Muscle layer of colon (tissue), 2 donors: ENCODE measurements around the gene TAS1R3.

Experiments
- H3K27ac ChIP-seq: one replicate; pipeline ENCODE4 v1.7.0; 2013; ENCODE audit warnings: low read depth, mild to moderate bottlenecking, low read length, moderate library complexity
- H3K27me3 ChIP-seq, 2 donors: one replicate each; pipeline ENCODE4 v1.7.0; 2013; ENCODE audit warnings: low read length in 2 of 2, mild to moderate bottlenecking in 2 of 2; ENCODE audit not compliant: insufficient read depth in 2 of 2, control insufficient read depth in 1 of 2
- H3K36me3 ChIP-seq: one replicate; pipeline ENCODE4 v1.7.0; 2013; ENCODE audit warnings: mild to moderate bottlenecking, low read length; ENCODE audit not compliant: insufficient read depth
- H3K4me1 ChIP-seq: one replicate; pipeline ENCODE4 v1.7.0; 2013; ENCODE audit warnings: mild to moderate bottlenecking, low read length; ENCODE audit not compliant: insufficient read depth
- H3K4me3 ChIP-seq, 2 donors: one replicate each; pipeline ENCODE4 v1.7.0; 2013; ENCODE audit warnings: low read length in 2 of 2, low read depth in 1 of 2, mild to moderate bottlenecking in 1 of 2, moderate library complexity in 1 of 2
- H3K9ac ChIP-seq: one replicate; pipeline ENCODE4 v1.7.0; 2013; ENCODE audit warnings: low read length
- H3K9me3 ChIP-seq: one replicate; pipeline ENCODE4 v1.7.0; 2013; ENCODE audit warnings: mild to moderate bottlenecking, low read length
- donor health status: abdominal sarcoma.
- donor health status: Adenocarcinoma of cecum.

The TAS1R3 gene

DNA sequence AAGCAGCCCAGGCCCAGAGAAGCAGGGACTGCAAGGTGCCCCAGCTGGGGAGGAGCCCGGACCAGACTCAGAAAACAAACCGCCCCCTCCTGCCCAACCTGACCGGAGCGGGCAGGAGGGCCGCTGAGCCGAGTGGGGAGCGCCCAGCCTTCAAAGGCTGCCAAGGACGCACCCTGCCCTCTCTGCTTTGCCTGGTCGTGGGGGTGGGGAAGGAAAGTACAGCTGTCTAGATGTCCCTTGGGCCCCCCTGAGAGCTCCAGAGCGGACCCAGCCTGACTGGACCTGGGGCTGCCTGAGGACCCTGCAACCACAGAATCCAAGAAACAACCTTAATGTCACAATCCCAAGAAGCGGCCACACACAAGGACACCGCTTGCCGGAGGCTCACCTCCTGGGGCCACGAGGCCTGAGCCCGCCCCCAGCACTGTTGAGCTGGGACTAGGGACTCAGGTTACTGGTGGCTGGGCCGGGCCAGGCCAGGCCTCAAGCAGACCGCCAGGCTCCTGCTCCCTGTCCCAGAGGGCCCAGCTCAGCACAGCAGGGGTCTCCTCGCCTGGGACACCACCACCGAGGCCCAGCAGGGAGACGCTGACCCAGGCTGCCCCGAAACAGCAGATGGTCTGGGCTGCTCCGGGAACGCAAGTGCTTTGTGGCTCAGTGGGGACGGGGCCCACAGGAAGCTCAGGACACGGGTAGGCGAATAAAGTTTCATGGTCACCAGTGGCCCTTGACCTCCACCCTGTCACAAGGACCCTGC is 16.8 kb downstream of the TAS1R3 start:
- peak overlapping the region; percentile 57 for H3K9ac ChIP-seq
- peaks cover 0 to 1% of the 10 kb centered on the region in 2 donors for H3K27me3 ChIP-seq
- no peaks in the 10 kb centered on the region for H3K9me3 ChIP-seq
- H3K27ac ChIP-seq, result peak overlapping the region; percentile 83
- peaks cover 32% of the 10 kb centered on the region for H3K4me1 ChIP-seq
- H3K36me3 ChIP-seq, result peaks cover 10% of the 10 kb centered on the region
- H3K4me3 ChIP-seq, result peak overlapping the region; percentile 57 to 67

DNA sequence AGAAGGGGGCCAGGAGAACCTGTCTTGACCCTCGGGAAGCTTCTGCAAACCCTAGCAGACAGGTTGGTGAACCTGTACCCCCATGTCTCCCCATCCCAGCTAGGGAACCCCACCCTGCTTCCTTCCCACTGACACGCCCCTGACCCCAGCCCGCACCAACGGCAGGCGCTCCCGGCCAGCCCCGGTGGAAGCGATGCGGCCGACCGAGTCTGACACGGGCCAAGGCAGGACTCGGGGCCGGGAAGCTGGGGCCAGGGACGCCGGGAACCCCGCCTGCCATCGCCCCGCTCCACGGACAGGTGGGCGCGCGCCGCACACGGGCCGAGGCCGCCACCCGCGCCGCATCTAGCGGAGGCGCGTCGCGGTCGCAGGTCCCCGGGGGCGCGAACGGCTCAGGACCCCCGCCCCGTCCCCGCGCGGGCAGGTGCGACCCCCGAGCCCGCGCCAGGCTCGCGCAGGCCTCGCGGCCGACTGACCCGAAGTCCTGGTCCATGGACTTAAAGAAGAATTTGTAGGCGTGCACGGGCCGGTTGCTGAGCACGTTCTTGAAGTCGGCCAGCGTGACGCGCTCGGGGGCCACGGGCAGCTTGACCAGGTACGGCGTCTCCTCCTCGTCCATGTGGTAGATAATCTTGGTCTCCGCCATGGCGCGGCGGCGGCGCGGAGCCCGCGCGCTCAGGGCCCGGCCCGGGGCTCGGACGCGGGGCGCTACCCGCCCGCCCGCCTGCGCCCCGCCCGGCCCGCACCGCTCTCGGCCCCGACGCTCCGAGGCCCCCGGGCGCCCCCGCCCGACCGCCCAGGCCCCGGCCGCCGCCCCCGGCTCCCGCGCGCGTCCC is 17.6 kb downstream of the TAS1R3 start:
- Histone ChIP-seq H3K27me3 (peaks cover 0 to 6% of the 10 kb centered on the region in 2 donors), H3K4me3 (peak overlapping the region; percentile 57 to 67), H3K4me1 (peaks cover 34% of the 10 kb centered on the region), H3K27ac (peak overlapping the region; percentile 83), H3K36me3 (peaks cover 17% of the 10 kb centered on the region), H3K9me3 (no peaks in the 10 kb centered on the region), H3K9ac (peak overlapping the region; percentile 57)

DNA sequence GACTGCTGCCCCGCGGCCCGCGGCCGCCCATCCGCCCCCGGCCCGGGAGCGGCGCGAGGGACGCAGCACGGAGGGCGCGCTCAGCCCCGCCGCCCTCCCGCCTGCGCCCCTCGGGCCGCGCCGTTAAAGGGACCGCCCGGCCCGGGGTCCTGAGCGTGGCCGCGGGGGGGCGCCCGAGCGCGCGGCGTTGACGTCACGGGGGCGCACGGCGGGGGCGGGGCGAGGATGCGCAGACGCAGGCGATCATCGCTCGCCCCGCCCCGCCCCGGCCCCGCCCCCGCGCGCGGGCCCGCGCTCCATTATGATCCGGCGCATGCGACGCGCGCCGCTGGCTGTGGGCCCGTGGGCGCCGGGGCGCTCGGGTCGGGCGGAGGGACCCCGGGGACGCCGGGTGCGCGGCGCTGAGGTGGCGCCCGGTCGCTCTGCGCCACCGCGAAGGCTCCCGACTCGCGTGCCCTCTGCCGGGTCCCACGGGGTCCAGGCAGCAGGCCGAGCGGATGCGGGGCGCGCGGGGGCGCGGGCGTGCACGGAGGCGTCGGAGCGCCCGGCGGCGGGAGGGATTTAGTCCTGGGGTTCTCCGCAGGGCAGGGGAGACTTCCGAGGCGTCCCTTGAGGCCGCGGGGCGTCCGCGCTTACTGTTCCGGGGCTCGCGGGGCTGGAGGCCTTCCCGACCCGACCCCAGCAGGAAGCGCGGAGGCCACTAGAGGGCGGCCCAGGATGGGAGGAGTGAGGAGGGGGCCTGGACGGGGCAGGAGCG is 18.4 kb downstream of the TAS1R3 start, which contains the start of gene DVL1:
TSS of gene DVL1 (minus strand) at position 163 of the 757 bp plus-strand sequence. CDS start 353 bp downstream, outside the sequence.
- H3K36me3 ChIP-seq, result peaks cover 18% of the 10 kb centered on the region
- H3K4me1 ChIP-seq, result peaks cover 39% of the 10 kb centered on the region
- peak within 1 kb of the TSS; percentile 83 for H3K27ac ChIP-seq
- no peaks in the 10 kb centered on the region for H3K9me3 ChIP-seq
- peak within 1 kb of the TSS; percentile 57 to 67 for H3K4me3 ChIP-seq
- H3K27me3 ChIP-seq, result peaks cover 0 to 6% of the 10 kb centered on the region in 2 donors
- peak within 1 kb of the TSS; percentile 57 for H3K9ac ChIP-seq

DNA sequence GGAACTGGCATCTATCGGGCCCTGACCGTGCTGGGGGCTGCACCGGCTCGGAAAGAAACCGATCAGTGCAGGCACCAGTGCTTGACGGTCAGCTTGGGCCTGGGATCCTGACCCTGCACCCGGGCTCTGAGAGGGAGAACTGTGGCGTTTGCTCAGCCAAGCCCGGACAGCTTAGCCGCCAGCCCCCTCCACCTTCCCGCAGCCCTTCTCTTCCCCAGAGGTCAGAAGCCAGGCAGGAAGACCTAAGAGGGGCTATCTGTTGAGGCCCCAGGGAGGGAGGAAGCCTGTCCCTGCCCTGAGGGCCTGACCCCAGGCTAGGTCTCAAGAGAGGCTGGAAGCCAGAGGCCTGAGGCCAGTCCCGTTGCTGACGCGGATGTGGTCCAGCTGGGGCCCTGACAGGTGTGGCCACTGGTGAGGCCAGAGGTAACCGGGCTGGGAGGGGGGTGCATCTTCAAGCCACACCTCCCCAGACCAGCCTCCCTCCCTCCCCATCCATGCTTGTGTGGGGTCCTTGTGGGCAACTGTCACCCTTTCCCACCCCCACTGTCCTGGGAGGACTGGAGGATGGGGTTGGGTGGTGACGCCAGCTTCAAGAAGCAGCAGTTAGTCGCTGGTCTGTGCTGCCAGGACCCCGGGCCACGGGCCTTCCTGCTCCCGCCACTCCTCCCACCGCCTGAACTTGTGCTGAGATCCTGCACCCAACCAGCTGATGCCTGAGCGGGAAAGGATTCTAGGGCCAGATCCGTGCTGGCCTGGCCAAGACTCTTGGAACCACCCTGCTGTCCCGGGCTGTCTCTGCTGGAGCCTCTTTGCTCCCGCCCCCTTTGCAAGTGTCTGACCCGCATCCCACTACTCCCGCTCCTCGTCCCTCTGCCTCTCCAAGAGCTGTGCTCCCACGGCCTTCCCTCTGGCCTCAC is 20.7 kb downstream of the TAS1R3 start:
- peaks cover 0 to 6% of the 10 kb centered on the region in 2 donors for H3K27me3 ChIP-seq
- no peak overlapping the region for H3K4me3 ChIP-seq
- H3K36me3 ChIP-seq, result peaks cover 18% of the 10 kb centered on the region
- no peaks in the 10 kb centered on the region for H3K9me3 ChIP-seq
- peak overlapping the region; percentile 39 for H3K27ac ChIP-seq
- no peak overlapping the region for H3K9ac ChIP-seq
- H3K4me1 ChIP-seq, result peaks cover 24% of the 10 kb centered on the region

DNA sequence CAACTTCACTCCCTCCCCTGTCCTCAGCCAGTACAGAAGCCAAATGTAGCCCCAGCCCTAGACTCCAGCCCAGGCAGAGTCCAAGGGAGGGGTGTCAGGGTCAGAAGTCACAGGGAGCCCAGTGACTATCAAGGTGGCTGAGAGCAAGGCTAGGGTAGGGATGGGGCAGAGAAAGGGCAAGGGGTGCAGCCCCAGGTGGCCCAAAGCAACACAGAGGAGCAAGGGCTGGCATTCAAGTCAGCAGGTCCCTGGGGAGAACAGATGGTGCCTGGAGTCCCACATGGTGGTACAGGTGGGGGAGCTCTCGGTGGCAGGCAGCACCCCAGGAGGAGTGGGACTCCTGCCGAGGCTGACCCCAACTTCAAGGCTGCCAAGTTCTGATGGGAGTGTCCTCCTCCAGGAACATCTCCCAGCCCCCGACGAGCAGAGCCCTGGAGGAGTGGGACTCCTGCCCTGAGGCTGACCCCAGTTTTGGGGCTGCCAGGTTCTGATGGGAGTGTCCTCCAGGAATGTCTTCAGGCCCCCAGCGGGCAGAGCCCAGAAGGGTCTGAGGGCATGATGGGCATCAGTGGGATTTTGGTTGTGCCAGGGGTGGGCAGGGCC is 21.8 kb downstream of the TAS1R3 start:
- H3K9ac ChIP-seq, result no peak overlapping the region
- H3K36me3 ChIP-seq, result peaks cover 18% of the 10 kb centered on the region
- H3K27ac ChIP-seq, result no peak overlapping the region
- peaks cover 0 to 6% of the 10 kb centered on the region in 2 donors for H3K27me3 ChIP-seq
- peaks cover 21% of the 10 kb centered on the region for H3K4me1 ChIP-seq
- no peaks in the 10 kb centered on the region for H3K9me3 ChIP-seq
- no peak overlapping the region for H3K4me3 ChIP-seq

DNA sequence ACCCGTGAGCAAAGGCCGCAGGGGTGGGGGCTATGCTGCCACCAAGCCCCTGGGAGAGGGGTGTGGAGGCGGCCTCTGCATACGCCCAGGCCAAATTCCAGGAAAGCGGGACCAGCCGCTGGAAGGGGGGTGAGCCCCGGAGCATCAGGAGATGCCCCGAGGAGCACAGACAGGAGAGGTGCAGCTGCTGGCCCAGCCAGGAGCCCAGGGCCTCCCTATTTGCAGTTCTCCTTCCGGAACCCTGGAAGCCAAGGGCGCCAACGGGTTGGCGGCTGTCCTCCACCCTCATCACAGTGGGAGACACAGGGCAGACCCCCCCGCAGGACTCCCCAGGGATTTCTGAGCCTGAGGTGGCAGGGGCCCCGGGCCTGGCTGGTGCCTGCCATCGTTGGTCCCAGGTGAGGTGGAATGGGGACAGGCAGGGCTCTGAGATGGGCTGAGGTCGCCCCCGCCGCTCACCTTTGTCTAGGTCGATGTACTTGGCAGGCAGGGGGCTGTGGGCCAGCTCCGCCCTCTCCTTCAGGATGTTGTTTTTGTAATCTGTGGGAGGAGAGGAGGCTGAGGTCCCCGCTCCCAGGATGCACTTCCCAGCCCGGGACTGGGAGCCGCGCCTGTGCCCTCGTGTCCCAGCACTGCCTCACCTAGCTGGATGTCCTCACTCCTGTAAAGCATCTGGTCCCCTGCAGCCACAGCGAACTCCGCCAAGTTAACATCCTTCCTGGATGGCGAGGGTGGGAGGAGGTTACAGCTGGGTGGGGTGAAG is 22.5 kb downstream of the TAS1R3 start:
- Histone ChIP-seq H3K27me3 (peaks cover 0 to 7% of the 10 kb centered on the region in 2 donors), H3K9me3 (no peaks in the 10 kb centered on the region), H3K4me3 (no peak overlapping the region), H3K27ac (no peak overlapping the region), H3K4me1 (peaks cover 22% of the 10 kb centered on the region), H3K36me3 (peaks cover 18% of the 10 kb centered on the region), H3K9ac (no peak overlapping the region)

DNA sequence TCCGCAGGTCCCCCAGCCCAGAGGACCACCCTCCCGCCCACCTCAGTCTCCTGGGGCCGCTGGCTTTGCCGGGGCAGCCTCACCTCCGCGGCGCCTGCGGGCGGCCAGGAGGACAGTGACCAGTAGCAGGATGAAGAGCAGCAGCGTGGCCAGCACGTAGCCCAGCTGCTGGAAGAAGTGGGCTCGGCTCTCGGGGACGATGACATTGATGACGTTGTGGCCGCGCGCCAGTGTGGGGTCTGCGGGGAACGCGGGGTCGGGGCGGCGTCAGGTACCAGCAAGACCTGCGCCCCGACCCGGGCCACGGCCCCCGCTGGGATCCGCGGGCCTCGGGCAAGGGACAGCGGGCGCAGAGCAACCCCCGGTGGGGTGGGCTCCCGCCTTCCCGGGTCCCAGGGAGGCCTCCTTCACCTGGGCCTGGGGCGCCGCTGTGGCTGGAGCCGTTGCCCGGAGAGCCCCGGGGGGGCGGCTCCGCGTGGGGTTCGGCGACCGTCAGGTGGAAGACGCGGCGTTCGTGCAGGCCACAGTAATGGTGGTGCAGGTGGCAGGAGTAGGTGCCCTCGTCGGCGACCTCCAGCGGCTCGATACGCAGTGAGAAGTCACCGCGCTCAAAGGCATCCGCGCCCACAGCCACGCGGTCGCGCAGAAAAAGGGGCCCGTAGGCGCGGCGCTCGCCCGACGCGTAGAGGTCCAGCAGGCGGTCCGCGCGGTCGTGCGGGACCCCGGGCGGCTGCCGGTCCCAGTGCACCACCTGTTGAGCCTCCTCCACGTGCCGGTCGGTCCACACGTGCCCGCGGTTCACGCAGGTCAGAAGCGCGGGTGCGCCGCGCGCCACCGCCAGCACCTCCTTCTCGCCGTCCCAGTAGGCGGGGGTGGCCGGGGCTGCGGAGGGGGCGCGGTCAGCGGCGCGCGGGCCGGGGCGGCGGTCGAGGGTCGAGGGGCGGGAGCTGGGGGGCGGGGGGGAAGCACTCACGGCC is 23.5 kb downstream of the TAS1R3 start:
- Histone ChIP-seq H3K4me1 (peaks cover 32% of the 10 kb centered on the region), H3K36me3 (peaks cover 18% of the 10 kb centered on the region), H3K27ac (no peak overlapping the region), H3K9me3 (no peaks in the 10 kb centered on the region), H3K4me3 (peak overlapping the region in 1 of 2 donors; percentile 7), H3K9ac (no peak overlapping the region), H3K27me3 (peaks cover 0 to 10% of the 10 kb centered on the region in 2 donors)

DNA sequence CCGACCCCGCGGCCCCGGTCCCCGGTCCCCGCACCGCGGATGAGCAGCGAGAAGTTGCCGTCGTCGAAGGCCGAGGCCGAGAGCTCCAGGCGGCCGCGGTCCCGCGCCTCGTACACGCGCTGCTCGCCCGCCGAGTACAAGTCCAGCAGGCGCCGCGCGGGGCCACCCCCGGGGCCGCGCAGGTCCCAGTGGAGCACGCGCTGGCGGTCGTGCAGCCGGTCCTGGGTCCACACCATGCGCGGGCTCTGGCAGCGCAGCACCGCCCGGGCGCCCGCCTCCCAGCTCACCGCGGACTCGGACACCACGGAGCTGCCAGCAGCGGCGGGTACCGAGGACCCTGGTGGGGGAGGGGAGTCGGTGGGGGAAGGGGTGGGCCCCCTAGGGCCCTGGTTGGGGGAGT is 24.3 kb downstream of the TAS1R3 start:
- no peak overlapping the region for H3K27ac ChIP-seq
- peaks cover 38% of the 10 kb centered on the region for H3K4me1 ChIP-seq

More for the DNA sequence above, 24.3 kb downstream of the TAS1R3 start:
- peak overlapping the region in 1 of 2 donors; percentile 7 for H3K4me3 ChIP-seq
- no peaks in the 10 kb centered on the region for H3K9me3 ChIP-seq
- H3K27me3 ChIP-seq, result peaks cover 0 to 10% of the 10 kb centered on the region in 2 donors
- H3K9ac ChIP-seq, result no peak overlapping the region
- peaks cover 18% of the 10 kb centered on the region for H3K36me3 ChIP-seq
